ENCODE data around the gene FANCF. TPM values are rescaled to one million over a fixed set of nuclear protein-coding genes. Genes with fewer than 3 reads are reported as not detected.

Gene FANCF
- total RNA-seq, 1 donor from 2014 or later = 22.0 TPM

GRCh38 chr11:22669368-22669767 lies 43.7 kb upstream of the FANCF start:
- Mint-ChIP-seq H3K36me3 (ENCODE audit: unreplicated experiment) (no peaks in the 10 kb centered on the region), H3K9me3 (ENCODE audit: unreplicated experiment) (peaks cover 4% of the 10 kb centered on the region), H3K27ac (ENCODE audit: unreplicated experiment) (no peak overlapping the region), H3K27me3 (ENCODE audit: unreplicated experiment) (peaks cover 4% of the 10 kb centered on the region), H3K4me1 (ENCODE audit: low read depth, unreplicated experiment) (peaks cover 32% of the 10 kb centered on the region), H3K4me3 (ENCODE audit: unreplicated experiment) (no peak overlapping the region)
- no peak for TF ChIP-seq CTCF (IDR thresholded peaks at IDR 0.05; ENCODE audit: partially characterized antibody, unreplicated experiment)
- DNase-seq = no peak

DNA sequence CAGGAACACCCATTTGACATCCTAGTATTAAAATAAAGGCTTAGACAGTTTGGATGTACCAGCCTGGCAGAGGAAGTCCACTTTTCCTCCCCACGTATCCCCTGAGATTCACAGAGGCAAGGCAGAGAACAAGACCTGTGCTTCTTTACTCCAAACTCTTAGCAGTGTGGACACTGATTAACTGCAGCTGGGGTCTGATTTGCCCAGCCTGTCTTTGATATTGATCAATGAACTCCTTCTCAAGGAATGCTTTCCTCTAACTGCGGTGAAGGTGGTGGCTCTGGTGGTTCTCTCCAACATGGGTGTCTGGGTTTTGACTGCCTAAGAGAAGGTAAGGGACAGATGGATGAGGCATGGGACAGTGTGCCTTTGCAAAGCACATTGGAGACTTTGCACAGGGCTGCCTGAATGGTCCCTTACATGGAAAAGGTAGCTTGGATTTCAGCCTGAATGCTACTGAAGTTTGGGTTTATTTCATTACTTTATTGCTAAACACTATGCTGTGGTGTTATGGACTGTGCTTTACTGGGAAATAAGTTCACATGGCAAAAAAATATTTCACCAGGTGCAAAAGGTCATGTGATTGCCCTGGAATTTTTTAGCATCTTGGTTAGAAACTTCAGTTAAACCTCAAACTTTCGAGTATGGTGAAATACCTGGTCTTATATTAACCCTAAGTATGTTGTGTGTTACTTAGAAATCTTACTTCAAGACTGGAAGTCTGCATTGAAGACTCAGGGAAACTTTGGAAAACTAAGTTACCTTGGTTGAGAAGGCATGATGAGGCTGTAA lies 42.6 kb upstream of the FANCF start:
- no peak for TF ChIP-seq CTCF (IDR thresholded peaks at IDR 0.05; ENCODE audit: partially characterized antibody, unreplicated experiment)
- Mint-ChIP-seq H3K27me3 (ENCODE audit: unreplicated experiment) (peaks cover 4% of the 10 kb centered on the region), H3K27ac (ENCODE audit: unreplicated experiment) (no peak overlapping the region), H3K36me3 (ENCODE audit: unreplicated experiment) (no peaks in the 10 kb centered on the region), H3K4me1 (ENCODE audit: low read depth, unreplicated experiment) (peaks cover 32% of the 10 kb centered on the region), H3K4me3 (ENCODE audit: unreplicated experiment) (peak overlapping the region; percentile 80), H3K9me3 (ENCODE audit: unreplicated experiment) (peaks cover 4% of the 10 kb centered on the region)
- DNase-seq = no peak

- TF ChIP-seq CTCF (IDR thresholded peaks at IDR 0.05; ENCODE audit: partially characterized antibody, unreplicated experiment) = peak; percentile 31
Observed at GRCh38 chr11:22666688-22667439, 41.2 kb upstream of the FANCF start.

DNA sequence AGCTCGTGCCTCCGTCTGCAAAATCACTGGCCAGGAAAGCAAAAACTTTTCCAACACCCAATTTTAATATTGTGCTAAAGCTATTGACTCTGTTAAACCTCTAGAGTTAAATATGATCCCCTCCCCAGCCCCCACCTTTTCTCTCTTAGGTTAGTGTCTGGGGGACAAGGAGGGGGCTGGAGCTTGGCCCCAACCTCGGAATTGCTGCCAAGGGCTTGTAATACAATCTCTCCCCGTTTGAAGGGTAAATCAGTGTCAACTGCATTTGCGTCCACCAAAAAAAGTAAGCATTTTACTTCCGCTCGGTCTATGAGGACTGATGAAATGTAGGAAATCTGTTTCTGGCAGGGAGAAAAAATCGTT lies 40.7 kb upstream of the FANCF start, which contains the start of gene GAS2:
TSS of gene GAS2 (plus strand) at position 287 of the 363 bp plus-strand sequence. CDS start 8,259 bp downstream, outside the sequence.
- peak within 1 kb of the TSS; percentile 59 for H3K27ac Mint-ChIP-seq (ENCODE audit: unreplicated experiment)
- DNase-seq = no peak
- no peak for TF ChIP-seq CTCF (IDR thresholded peaks at IDR 0.05; ENCODE audit: partially characterized antibody, unreplicated experiment)
- peak within 1 kb of the TSS; percentile 90 for H3K4me3 Mint-ChIP-seq (ENCODE audit: unreplicated experiment)
- H3K27me3 Mint-ChIP-seq (ENCODE audit: unreplicated experiment) = peaks cover 4% of the 10 kb centered on the region
- peaks cover 30% of the 10 kb centered on the region for H3K4me1 Mint-ChIP-seq (ENCODE audit: low read depth, unreplicated experiment)
- H3K36me3 Mint-ChIP-seq (ENCODE audit: unreplicated experiment) = no peaks in the 10 kb centered on the region
- peaks cover 4% of the 10 kb centered on the region for H3K9me3 Mint-ChIP-seq (ENCODE audit: unreplicated experiment)

More at GRCh38 chr11:22666688-22667439, 41.2 kb upstream of the FANCF start:
- DNase-seq = peak; percentile 72
- Mint-ChIP-seq H3K4me1 (ENCODE audit: low read depth, unreplicated experiment) (peaks cover 27% of the 10 kb centered on the region), H3K27ac (ENCODE audit: unreplicated experiment) (peak overlapping the region; percentile 59), H3K36me3 (ENCODE audit: unreplicated experiment) (no peaks in the 10 kb centered on the region), H3K27me3 (ENCODE audit: unreplicated experiment) (peaks cover 4% of the 10 kb centered on the region), H3K9me3 (ENCODE audit: unreplicated experiment) (peaks cover 4% of the 10 kb centered on the region), H3K4me3 (ENCODE audit: unreplicated experiment) (peak overlapping the region; percentile 90)
